EL (cell line): ENCODE data around the gene CETP.
A peak's percentile ranks its signal among the peaks of the same experiment; 100 is the strongest.
"Not testable (repeated sequence)": the region's sequence is repeated elsewhere in the genome, so short reads cannot be mapped to it uniquely, and the experiment has no call there.

Experiments
- DNase-seq: peaks from one replicate; pipeline ENCODE4 v3.0.0-alpha.2; 2016

CETP gene

DNA sequence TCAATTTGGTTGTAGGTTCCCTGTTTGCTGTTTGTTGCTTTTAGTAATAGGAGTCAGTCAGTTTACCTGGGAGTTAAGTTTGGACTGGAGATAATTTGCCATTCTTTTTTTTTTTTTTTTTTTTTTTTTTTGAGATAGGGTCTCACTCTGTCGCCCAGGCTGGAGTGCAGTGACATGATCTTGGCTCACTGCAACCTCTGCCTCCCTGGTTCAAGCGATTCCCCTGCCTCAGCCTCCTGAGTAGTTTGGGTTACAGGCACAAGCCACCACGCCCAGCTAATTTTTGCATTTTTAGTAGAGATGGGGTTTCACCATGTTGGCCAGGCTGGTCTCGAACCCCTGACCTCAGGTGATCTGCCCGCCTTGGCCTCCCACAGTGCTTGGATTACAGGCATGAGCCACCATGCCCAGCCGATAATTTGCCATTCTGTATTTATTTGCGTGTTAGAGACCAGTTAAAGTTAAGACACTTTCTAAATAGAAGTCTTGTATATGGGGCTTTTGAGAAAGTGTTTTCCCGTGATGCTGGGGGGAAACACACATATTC is 27.1 kb upstream of the CETP start:
- DNase-seq, result not testable (repeated sequence)

DNA sequence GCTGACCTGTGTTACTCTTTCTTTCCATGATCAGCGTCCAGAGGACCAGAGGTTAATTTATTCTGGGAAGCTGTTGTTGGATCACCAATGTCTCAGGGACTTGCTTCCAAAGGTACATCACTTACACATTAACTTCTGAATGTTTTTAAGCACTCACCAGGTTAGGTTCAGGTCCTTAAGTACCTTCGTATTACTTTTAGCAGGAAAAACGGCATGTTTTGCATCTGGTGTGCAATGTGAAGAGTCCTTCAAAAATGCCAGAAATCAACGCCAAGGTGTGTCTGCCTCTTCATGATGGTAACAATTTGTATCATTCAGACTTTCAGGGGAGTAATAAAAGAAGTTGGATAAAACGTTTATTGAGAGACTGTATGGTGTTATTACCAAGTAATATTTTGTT is 26.5 kb upstream of the CETP start:
- DNase-seq, result no peak

DNA sequence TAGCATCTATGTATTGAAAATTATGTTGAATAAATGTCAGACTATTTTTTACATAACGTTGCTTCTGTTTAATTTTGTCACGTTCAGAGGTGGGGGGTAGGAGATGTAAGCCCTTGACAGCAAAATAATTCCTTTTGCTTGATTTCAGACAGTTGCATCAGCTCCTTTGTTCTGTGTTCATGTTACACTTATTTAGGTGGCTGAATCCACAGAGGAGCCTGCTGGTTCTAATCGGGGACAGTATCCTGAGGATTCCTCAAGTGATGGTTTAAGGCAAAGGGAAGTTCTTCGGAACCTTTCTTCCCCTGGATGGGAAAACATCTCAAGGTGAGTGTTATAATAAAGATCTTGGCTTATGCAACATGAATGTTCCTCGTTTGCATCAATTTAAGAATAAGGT is 25.3 kb upstream of the CETP start:
- DNase-seq, result no peak

DNA sequence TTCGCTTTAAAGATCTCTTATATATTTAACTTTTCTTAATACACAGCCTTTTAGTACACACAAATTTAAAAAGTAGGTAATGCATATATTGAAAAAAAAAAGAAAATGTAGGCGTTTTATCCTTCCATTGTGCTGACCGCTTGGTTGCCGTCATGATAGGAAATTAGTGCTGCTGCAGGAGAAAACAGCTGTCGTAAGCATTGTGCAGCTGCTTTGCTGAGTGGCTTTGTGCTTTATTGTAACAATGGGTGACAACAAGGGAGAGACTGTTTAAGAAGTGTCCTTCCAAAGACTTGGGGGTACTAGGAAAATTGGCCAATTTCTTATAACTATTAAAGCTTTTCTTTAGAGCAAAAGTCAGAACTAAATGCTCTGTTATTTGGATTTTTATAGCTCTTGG is 24.8 kb upstream of the CETP start:
- no peak for DNase-seq

DNA sequence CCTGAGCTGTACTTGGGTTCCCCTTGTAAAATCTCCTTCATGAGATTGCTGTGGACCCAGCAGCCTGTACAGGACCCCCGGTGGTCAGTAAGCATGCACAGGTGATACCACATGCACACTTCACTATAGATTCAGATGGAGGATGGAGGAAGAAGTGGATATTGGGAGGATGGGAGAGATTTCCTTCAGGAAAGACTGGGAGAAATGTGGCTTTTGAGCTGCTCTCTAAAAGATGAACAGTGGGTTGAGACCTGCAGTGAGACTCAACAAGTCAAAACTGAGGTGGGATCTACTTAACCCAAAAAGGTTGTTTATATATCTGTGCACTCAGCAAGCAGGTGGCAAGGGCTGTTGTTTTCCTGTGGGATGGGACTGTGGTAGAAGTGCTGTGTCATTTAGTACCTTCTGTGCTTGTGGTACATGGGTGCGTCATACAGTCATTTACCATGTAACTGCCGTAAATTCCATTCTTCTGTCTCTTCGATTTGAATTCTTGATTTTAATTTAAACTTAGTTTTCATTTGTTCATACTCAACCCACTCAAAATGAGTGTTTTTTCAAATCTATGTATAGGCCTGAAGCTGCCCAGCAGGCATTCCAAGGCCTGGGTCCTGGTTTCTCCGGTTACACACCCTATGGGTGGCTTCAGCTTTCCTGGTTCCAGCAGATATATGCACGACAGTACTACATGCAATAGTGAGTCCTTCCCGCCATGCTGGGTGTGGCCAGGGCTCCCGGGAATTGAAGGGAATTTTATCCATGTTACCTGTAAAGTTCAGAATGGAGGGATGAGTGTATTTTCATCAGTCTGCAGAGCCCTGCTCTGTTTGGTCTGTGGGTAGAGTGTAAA is 22.9 kb upstream of the CETP start:
- no peak for DNase-seq

DNA sequence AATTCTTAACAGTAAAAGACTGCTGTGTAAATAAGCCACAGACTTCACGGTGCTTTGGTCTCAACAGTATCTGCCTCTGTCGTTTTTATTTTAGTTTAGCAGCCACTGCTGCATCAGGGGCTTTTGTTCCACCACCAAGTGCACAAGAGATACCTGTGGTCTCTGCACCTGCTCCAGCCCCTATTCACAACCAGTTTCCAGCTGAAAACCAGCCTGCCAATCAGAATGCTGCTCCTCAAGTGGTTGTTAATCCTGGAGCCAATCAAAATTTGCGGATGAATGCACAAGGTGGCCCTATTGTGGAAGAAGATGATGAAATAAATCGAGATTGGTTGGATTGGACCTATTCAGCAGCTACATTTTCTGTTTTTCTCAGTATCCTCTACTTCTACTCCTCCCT is 21.9 kb upstream of the CETP start:
- DNase-seq, result no peak

DNA sequence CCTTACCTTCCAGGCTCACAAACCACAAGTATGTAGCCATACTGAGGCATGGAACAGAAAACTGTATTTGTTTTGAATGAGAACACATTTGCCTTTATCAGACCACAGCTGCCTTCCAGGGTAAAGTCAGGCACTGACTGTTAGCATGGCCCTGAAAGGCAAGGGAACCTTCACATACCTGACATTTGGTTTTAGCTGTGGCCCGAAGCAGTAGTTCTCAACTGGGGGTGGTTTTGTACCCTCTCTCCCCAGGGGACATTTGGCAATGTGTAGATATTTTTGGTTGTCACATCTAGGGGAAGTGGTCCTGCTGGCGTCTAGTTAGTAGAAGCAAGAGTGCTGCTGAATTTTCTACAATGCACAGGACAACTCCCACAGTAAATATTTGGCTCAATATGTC is 20.7 kb upstream of the CETP start:
- DNase-seq, result no peak

DNA sequence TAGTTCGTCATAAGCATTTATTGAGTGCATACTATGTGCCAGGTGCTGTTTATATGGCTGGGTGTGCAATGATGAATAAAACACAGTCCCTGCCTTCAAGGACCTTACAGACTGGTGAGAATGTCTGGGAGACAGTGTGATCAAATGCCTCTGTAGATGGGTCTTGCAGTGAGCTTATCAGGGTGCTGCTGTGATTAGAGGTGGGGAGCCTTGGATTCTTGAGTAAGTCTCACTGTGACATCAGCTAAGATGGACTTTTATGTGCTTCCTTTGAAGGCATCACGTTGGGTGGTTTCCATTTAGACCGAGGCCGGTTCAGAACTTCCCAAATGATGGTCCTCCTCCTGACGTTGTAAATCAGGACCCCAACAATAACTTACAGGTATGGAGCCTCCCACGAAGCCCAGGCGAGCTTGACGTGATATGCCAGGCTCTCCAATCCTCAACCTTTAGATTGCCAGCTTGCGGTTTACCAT is 19.9 kb upstream of the CETP start:
- DNase-seq, result no peak

DNA sequence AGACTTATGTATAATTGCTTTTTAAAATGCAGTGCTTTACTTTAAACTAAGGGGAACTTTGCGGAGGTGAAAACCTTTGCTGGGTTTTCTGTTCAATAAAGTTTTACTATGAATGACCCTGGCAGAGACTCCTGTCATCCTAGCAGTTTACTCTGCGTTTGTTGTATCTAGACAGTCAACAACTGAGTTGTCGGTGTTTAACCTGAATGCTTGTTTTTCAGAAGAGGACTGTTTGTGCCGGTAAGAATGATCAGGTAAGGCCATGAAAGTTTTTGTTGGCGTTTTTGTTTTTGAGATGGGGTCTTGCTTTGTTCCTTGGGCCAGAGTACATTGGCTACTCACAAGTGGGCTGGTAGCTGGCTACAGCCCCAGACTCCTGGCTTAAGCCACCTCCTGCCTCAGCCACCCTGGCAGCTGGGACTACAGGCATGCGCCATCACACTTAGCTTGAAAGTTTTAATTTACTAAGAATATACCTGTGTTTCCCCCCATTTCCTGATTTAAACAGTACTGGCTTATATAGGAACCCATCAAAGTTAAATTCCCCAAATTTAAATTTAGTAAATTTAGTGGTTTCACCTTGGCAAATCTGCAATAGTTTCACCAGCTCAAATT is 17.9 kb upstream of the CETP start:
- no peak for DNase-seq

DNA sequence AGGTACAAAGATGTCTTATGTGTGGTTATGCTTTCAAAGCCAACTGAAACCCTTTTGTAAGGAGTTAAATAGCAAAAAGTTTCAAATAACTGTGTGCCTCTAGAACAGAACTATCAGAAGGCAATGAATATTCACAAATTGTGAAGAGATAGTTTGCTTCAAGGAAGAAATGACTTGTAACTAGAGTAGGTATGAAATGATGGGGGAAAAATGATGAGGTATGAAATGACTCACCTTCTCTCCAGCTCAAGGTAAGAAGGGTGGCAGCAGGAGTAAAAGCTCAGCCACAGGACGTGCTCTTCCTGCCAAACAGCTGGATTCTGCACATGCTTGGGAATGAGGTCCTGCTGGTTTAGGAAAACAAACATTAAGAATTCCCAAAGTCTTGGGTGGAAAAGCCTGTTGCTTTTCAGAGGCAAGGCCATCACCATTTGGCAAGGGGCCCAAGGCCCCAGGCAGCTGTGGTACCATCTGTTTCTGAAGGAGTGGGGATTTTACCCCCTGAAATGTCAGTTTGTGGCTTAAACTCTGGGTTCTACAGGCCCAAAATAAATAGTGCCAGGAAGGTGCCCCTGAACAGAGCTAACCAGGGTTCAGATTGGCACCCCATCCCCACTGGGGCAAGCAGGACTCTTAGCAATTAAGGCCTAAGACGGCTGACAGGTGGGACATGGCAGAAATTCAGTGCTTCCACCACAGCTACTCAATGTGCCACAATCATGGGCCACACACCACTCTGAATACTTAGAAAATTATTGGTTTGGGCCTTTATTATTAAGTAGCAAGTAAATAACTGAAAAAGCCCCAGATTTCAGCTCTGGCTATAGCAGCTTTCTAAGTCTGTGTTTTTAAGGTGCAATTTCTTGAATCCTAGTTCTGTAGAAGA is 16.6 kb upstream of the CETP start:
- peak; percentile 34 for DNase-seq

DNA sequence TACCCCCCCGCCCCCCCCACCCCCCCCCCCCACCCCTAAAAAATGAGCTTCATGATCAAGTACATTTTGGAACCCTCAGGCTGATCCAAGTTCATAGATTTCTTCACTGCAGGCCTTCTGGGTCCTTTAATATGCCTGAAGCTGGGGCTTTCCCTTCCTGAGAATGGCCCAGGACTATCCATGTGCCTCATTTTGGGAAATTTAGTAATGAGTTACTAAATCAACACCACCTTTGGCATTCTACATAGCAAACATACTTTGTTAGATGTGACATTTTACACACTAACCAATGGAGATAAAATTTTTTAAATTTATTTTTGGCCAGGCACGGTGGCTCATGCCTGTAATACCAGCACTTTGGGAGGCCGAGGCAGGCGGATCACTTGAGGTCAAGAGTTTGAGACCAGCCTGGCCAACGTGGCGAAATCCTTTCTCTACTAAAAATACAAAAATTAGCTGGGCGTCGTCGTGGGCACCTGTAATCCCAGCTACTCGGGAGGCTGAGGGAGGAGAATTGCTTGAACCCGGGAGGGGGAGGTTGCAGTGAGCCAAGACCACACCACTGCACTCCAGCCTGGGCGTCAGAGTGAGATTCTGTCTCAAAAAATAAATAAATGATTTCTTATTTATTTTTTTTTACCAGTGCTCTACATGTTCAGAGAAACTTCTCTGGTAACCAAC is 15.8 kb upstream of the CETP start:
- DNase-seq, result no peak

DNA sequence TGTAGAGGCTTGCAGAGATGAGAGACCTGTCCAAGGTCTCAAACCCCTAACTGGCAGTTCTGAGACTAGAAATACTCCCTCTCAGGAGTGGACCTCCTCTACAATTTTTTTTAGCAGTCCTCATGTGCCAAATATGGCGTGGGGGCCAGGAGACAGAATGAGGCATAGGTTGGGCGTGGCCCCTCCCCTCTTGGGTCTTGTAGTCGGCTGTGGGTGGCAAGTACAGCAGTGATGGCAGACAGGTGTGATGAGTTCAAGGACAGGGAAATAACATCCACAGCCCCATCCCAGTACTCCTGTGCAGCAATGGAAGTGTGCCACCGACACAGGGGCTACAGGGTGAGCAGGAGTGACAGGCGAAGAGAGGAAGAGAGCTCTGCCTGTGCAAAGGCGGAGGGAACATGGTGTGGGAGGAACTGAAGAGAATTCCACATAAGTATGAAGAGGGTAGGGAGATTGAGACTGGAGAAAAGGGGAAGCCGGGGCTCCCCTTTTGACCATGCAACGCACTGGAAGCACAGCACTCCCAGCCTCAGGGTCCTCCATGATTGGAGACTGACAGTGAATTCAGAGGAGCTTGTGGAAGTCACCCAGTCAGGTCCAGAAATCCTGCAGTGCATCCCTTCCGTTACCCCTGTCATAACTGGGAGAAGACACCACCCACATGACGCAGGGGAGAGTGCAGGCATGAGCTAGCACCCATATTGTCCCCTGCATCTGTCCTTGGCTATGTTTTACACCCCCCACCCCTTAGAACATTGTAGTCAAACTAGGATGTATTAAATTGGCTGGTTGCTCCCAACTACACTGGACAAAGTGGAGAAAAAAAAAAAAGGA is 14.8 kb upstream of the CETP start:
- no peak for DNase-seq

DNA sequence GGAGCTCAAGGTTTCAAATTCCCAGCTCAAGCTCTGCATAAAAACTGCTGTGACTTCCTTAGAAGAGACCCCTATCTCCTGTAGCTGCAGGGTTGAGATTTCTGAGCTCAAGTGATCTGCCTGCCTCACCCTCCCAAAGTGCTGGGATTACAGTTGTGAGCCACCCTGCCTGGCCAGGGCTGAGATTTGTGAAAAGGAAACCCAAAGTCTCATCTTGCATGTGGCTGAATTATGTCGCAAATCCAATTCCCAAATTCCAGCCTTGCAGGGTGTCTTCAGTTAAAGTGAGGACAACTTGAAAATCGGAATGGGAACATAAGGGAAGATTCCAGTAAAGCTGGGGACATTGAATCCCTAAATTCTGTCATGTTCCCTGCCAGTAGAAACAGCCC is 14.2 kb upstream of the CETP start:
- no peak for DNase-seq

DNA sequence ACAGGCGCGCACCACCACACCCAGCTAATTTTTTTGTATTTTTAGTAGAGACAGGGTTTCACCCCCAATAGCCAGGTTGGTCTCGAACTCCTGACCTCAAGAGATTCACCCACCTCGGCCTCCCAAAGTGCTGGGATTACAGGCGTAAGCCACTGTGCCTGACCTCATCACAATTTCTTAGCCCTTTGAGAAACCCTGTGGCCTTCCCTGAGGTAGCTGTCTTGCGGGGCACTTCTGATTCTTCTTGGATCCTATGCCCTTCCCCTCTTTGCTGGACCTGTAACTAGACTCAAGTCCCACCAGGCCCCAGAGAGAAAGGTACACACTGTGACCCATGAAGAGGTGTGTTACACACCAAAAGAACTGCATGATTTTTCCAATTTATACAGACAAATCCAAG is 13.5 kb upstream of the CETP start:
- no peak for DNase-seq

DNA sequence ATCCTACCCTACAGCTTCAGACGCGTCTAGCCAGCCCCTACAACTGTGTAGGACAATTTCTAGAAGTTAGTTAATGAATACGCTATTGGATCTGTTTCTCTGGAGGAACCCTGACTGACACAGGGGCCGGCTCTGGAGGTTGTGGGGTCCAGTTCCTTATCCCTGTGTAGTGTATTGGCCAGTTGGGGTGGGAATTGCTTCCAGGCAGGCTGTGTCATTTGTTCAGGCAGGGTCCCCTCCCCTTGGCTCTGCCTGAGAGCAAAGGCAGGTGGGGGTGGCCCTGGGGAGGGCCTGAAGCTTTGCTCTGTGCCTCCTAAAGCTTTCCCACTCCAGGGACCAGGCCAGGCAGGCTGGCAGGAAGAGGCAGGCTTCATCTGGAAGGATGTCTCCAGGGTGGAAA is 11.7 kb upstream of the CETP start:
- no peak for DNase-seq

DNA sequence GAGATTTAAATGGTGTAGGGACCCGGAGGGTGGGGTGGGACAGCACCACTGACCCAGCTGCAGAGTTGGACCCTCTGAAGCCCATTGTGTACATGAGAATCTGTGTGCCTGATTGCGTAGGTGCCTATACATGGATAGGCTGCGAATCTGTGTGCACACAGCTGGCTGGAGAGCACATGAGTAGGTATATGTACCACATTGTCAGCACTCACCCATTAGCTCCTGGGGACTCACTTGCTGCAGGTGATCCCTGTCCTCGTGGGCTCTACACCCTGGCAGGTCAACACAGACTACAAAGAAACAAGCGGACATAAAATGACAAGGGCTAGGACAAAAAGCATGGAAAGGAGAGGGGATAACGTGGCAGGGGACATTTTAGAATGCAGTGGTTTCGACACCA is 11.3 kb upstream of the CETP start:
- no peak for DNase-seq

DNA sequence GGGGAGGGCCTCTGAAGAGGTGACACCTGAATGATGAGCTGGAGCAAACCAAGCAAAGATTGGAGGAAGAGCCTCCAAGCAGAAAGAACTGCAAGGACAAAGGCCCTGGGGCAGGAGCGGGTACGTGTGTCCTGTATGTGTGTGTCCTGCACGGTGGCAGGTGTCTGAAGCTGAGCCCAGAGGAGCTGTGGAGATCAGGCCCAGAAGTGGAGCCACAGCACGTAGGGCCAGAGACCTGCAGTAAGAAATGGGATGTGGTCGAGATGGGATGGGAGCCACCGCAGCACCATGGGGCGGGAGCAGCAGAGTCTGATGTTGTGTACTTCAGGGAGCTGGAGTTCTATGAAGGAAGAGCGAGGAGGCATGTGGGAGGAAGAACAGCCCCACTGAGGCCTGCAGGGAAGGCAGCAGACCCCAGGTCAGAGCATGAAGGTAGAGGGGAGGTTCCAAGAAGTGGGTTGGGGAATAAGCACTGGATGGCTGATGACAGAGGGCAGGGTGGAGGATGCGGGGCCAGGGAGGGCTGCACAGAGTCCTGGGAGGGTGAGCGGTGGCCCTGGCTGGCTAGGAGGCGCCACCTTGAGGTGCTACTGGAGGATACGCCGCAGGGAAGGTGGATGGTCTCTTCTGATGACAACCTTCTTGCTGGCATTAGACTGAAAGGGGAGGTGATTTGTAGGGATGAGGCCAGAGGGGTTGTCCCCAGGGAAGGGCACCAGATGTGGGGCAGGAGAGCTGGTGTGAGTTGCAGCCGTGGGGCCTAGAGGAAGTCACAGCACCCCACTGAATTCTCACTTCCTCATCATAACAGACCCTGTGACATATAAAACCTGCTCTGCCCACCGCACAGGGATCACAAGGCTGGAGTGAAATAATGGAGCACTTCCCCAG is 10.6 kb upstream of the CETP start:
- DNase-seq, result peak; percentile 61

DNA sequence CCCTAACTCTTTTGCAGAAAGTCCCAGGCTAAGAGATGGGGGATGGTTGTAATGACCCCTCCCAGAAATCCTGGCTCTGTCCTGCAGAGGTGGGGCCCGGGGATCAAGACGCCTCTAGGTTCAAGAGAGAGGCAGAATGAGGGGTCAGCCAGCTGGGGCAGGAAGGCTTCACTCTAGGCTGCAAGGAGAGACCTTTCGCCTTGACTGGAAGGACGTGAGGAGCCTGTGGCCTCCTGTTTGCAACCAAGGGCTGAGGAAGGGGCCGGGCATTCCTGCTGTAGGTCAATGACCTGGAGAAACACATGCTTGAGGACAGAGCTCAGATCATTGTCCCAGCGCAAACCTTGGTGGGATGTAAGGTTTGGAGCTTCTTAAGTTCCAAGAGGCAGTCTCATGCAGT is 8.7 kb upstream of the CETP start:
- no peak for DNase-seq

DNA sequence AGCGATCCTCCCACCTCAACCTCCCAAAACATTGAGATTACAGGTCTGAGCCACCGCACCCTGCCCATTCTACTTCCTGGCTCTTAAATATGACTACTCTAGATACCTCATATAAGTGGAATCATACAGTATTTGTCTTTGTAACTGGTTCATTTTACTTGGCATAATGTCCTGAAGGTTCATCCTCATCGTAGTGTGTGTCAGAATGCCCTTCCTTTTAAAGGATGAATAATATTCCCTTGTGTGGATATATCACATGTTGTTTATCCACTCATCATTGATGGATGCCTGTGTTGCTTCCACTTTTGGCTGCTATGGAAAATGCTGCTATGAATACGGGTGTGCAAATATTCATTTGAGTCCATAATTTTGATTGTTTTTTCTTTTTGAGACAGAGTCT is 5.7 kb upstream of the CETP start:
- no peak for DNase-seq

DNA sequence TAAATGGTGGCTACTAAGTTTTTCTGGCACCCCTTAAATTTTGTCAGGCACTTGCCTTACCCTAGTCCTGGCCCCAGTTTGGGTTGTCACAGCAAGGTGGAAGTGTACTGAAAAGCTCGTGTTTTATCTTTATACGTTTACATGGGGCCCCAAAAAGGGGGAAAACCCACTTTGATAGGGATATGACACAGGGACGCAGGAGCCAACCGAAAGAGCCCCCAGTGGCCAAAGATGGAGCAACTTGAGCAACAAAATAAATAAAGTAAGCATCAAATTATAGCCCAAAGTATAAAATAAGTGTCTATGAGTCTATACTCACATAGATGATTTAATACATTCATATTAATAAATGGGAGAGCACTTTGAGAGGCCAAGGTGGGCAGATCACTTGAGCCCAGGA is 5.0 kb upstream of the CETP start:
- no peak for DNase-seq
